ENCODE measurements around the gene RAB3GAP2.
A peak's percentile ranks its signal among the peaks of the same experiment; 100 is the strongest.

GRCh38 chr1:220189750-220190347, 82.4 kb downstream of the RAB3GAP2 start:
- TF ChIP-seq CTCF (IDR thresholded peaks at IDR 0.05), result peak in 4 of 6 experiments; percentile 47 to 55 (median 49)
- no peak for TF ChIP-seq POLR2A (IDR thresholded peaks at IDR 0.05)
